GM12872 (cell line): ENCODE measurements around the gene RTF1.

Experiments used
- CTCF ChIP-seq: IDR thresholded peaks from 3 replicates; pipeline ENCODE4 v1.5.1; 2011; ENCODE audit warnings: low read depth, mild to moderate bottlenecking, low read length, moderate library complexity; ENCODE audit not compliant: insufficient read depth

The RTF1 gene

GRCh38 chr15:41474941-41475340, 58.0 kb downstream of the RTF1 start:
- TF ChIP-seq CTCF = no peak

- no peak for TF ChIP-seq CTCF
Measured at GRCh38 chr15:41476416-41477048, 59.6 kb downstream of the RTF1 start.

GRCh38 chr15:41480396-41481140, 63.7 kb downstream of the RTF1 start:
- no peak for TF ChIP-seq CTCF

- TF ChIP-seq CTCF = no peak
Measured at GRCh38 chr15:41482110-41482877, 65.4 kb downstream of the RTF1 start.

- TF ChIP-seq CTCF = no peak
Measured at GRCh38 chr15:41483115-41483514, 66.2 kb downstream of the RTF1 start.

- TF ChIP-seq CTCF = no peak
Measured at GRCh38 chr15:41483519-41483918, 66.6 kb downstream of the RTF1 start.

GRCh38 chr15:41484937-41485625, 68.2 kb downstream of the RTF1 start:
- TF ChIP-seq CTCF = no peak
